SK-MEL-5 (cell line): ENCODE data around the gene MBOAT1. TPM values are rescaled to one million over a fixed set of nuclear protein-coding genes. Genes with fewer than 3 reads are reported as not detected.
A peak's percentile ranks its signal among the peaks of the same experiment; 100 is the strongest.

Source experiments
- DNase-seq: peaks from one replicate; pipeline ENCODE4 v3.0.0-alpha.2; 2016; ENCODE audit warnings: low read depth, low spot score
- in situ Hi-C: cut with HindIII; loops from 2 replicates; pipeline ENCODE4 v1.10.0; 2016; ENCODE audit warnings: low sequenced_read_pairs, high pct_unique_total_duplicates, low pct_unique_long_range_greater_than_20kb
- total RNA-seq: library from RNA; depleted of rRNA; stranded (reverse); fragments of >200 nt; shearing (Covaris generic); gene quantifications from 2 replicates; pipeline ENCODE4 v1.2.3, GENCODE V29; 2014

Gene MBOAT1
- total RNA-seq, 1 experiment from 2014 or later: 27.8 TPM

- in situ Hi-C loops: no loop called here
- DNase-seq: peak; percentile 40
These were observed 980 bp downstream of the MBOAT1 start for GRCh38 chr6:20211037-20211940.

- in situ Hi-C loops: no loop called here
- no peak for DNase-seq
These were observed 2.1 kb downstream of the MBOAT1 start for GRCh38 chr6:20210158-20210557.

GRCh38 chr6:20208687-20209378 is 3.4 kb downstream of the MBOAT1 start:
- in situ Hi-C loops: no loop called here
- no peak for DNase-seq

GRCh38 chr6:20207088-20207418 is 5.2 kb downstream of the MBOAT1 start:
- in situ Hi-C loops: no loop called here
- DNase-seq: no peak

- in situ Hi-C loops: no loop called here
- peak; percentile 65 for DNase-seq
These were observed 6.5 kb downstream of the MBOAT1 start for GRCh38 chr6:20205722-20206161.

GRCh38 chr6:20204512-20204894 is 7.8 kb downstream of the MBOAT1 start:
- in situ Hi-C loops: no loop called here
- peak; percentile 49 for DNase-seq

GRCh38 chr6:20203561-20204511 is 8.4 kb downstream of the MBOAT1 start:
- peak; percentile 27 for DNase-seq
- in situ Hi-C loops: no loop called here

GRCh38 chr6:20202699-20203302 is 9.5 kb downstream of the MBOAT1 start:
- in situ Hi-C loops: no loop called here

GRCh38 chr6:20202324-20202658 is 10.0 kb downstream of the MBOAT1 start:
- in situ Hi-C loops: no loop called here
- no peak for DNase-seq

More at GRCh38 chr6:20202699-20203302, 9.5 kb downstream of the MBOAT1 start:
- no peak for DNase-seq

GRCh38 chr6:20200761-20201630 is 11.3 kb downstream of the MBOAT1 start:
- no peak for DNase-seq
- in situ Hi-C loops: no loop called here

- in situ Hi-C loops: no loop called here
- no peak for DNase-seq
These were observed 13.5 kb downstream of the MBOAT1 start for GRCh38 chr6:20198775-20199174.

- no peak for DNase-seq
- in situ Hi-C loops: no loop called here
These were observed 14.0 kb downstream of the MBOAT1 start for GRCh38 chr6:20198156-20198774.

GRCh38 chr6:20197251-20197650 is 15.0 kb downstream of the MBOAT1 start:
- DNase-seq: no peak
- in situ Hi-C loops: no loop called here

GRCh38 chr6:20192625-20193024 is 19.6 kb downstream of the MBOAT1 start:
- DNase-seq: peak; percentile 27
- in situ Hi-C loops: no loop called here

GRCh38 chr6:20191992-20192391 is 20.3 kb downstream of the MBOAT1 start:
- DNase-seq: no peak
- in situ Hi-C loops: no loop called here

- in situ Hi-C loops: no loop called here
- no peak for DNase-seq
These were observed 23.6 kb downstream of the MBOAT1 start for GRCh38 chr6:20188630-20189075.
